Panc1 (cell line): Measurements from ENCODE around the gene CORO2B. TPM values are rescaled to one million over a fixed set of nuclear protein-coding genes. Genes with fewer than 3 reads are reported as not detected.

Experiments used
- ATAC-seq: fragments of 200-7000 bp; cut with Tn5 transposase; 2 replicates; pipeline ENCODE4 v1.9.1; 2020; ENCODE audit warnings: mild to moderate bottlenecking, moderate library complexity
- BruUV-seq: library from RNA; stranded (reverse); fragments of 400-500 nt; replicated peaks from 2 replicates; lab custom pipeline; 2021; lab: Mats Ljungman, UMichigan
- CTCF ChIA-PET: fragments of 300-600 bp; sonication (Branson Sonifier 250); formaldehyde crosslinking; loops from one replicate; lab custom pipeline; 2022; ENCODE audit warnings: antibody characterized with exemption; lab: Charles Lee
- POLR2A ChIA-PET: fragments of 300-600 bp; sonication (Branson Sonifier 250); formaldehyde crosslinking; loops from one replicate; lab custom pipeline; 2022; ENCODE audit warnings: antibody characterized with exemption; lab: Charles Lee
- DNase-seq: peaks from one replicate; pipeline ENCODE4 v3.0.0-alpha.2; 2010; ENCODE audit warnings: low read depth, low spot score
- H3K27ac ChIP-seq: 2 replicates; pipeline ENCODE4 v1.5.1; 2011; ENCODE audit warnings: mild to moderate bottlenecking, low read length, inconsistent platforms
- H3K27me3 ChIP-seq: fragments of 200-500 bp; sonication (Bioruptor generic); 2 replicates; pipeline ENCODE4 v1.6.0; 2014; ENCODE audit warnings: low read length, inconsistent platforms; ENCODE audit not compliant: control insufficient read depth, insufficient read depth
- H3K36me3 ChIP-seq: fragments of 200-500 bp; sonication (Bioruptor generic); 2 replicates; pipeline ENCODE4 v1.5.1; 2014; ENCODE audit warnings: inconsistent platforms, mild to moderate bottlenecking, low read length, moderate library complexity; ENCODE audit not compliant: control insufficient read depth, insufficient read depth
- H3K4me1 ChIP-seq: 2 replicates; pipeline ENCODE4 v1.5.1; 2011; ENCODE audit warnings: inconsistent platforms, mild to moderate bottlenecking, low read length, moderate library complexity; ENCODE audit not compliant: control insufficient read depth, insufficient read depth
- H3K4me3 ChIP-seq, 2 experiments: 2 replicates each; pipeline ENCODE4 v1.5.1; 2011 to 2012; ENCODE audit warnings: low read depth in 2 of 2, low read length in 2 of 2, mild to moderate bottlenecking in 2 of 2, inconsistent platforms in 1 of 2, moderate library complexity in 1 of 2
- H3K9me3 ChIP-seq: fragments of 200-500 bp; sonication (Bioruptor generic); 2 replicates; pipeline ENCODE4 v1.5.1; 2014; ENCODE audit warnings: low read depth, mild to moderate bottlenecking, inconsistent platforms, low read length, moderate library complexity; ENCODE audit not compliant: control insufficient read depth, insufficient read depth
- CTCF ChIP-seq: fragments of 450-650 bp; IDR thresholded peaks from 2 replicates; pipeline ENCODE4 v1.5.1; 2017; ENCODE audit warnings: mild to moderate bottlenecking
- POLR2AphosphoS5 ChIP-seq: IDR thresholded peaks from 2 replicates; pipeline ENCODE4 v1.6.1; 2012; ENCODE audit warnings: mild to moderate bottlenecking, low read depth, low read length, moderate library complexity
- SIN3A ChIP-seq: IDR thresholded peaks from 2 replicates; pipeline ENCODE4 v1.6.1; 2012; ENCODE audit warnings: low read depth, mild to moderate bottlenecking, low read length, moderate library complexity, borderline replicate concordance; ENCODE audit not compliant: insufficient read depth
- TCF7L2 ChIP-seq: IDR thresholded peaks from 2 replicates; pipeline ENCODE4 v1.6.1; 2011; ENCODE audit warnings: mild to moderate bottlenecking, low read depth, low read length, inconsistent platforms
- in situ Hi-C: cut with HindIII; loops from 2 replicates; pipeline ENCODE4 v1.10.0; 2016; ENCODE audit warnings: low sequenced_read_pairs, low pct_unique_long_range_greater_than_20kb
- intact Hi-C: fragments of 100-400 bp; cut with micrococcal nuclease; formaldehyde crosslinking; loops from one replicate; pipeline ENCODE4 v1.10.0; 2022; ENCODE audit not compliant: unreplicated experiment
- total RNA-seq: library from RNA; stranded (reverse); gene quantifications from one replicate; pipeline ENCODE4 v1.2.1, GENCODE V29; 2021; ENCODE audit not compliant: unreplicated experiment
- TF ChIP-seq, protein P1 (sequence below), 2 experiments: IDR thresholded peaks; 2 replicates each; pipeline ENCODE4 v1.6.1; 2011 to 2012; ENCODE audit warnings: low read depth in 2 of 2, control low read depth in 1 of 2, low read length in 1 of 2, mild to moderate bottlenecking in 1 of 2, moderate library complexity in 1 of 2; ENCODE audit not compliant: insufficient read depth in 1 of 2

CORO2B gene
- total RNA-seq, 1 experiment from 2014 or later, result 0.36 TPM

- in situ Hi-C loops (no loop called here), intact Hi-C loops (no loop called here)
- TF ChIP-seq POLR2AphosphoS5 (no peak), TCF7L2 (no peak), SIN3A (no peak)
- TF ChIP-seq, protein P1, sequence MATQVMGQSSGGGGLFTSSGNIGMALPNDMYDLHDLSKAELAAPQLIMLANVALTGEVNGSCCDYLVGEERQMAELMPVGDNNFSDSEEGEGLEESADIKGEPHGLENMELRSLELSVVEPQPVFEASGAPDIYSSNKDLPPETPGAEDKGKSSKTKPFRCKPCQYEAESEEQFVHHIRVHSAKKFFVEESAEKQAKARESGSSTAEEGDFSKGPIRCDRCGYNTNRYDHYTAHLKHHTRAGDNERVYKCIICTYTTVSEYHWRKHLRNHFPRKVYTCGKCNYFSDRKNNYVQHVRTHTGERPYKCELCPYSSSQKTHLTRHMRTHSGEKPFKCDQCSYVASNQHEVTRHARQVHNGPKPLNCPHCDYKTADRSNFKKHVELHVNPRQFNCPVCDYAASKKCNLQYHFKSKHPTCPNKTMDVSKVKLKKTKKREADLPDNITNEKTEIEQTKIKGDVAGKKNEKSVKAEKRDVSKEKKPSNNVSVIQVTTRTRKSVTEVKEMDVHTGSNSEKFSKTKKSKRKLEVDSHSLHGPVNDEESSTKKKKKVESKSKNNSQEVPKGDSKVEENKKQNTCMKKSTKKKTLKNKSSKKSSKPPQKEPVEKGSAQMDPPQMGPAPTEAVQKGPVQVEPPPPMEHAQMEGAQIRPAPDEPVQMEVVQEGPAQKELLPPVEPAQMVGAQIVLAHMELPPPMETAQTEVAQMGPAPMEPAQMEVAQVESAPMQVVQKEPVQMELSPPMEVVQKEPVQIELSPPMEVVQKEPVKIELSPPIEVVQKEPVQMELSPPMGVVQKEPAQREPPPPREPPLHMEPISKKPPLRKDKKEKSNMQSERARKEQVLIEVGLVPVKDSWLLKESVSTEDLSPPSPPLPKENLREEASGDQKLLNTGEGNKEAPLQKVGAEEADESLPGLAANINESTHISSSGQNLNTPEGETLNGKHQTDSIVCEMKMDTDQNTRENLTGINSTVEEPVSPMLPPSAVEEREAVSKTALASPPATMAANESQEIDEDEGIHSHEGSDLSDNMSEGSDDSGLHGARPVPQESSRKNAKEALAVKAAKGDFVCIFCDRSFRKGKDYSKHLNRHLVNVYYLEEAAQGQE (IDR thresholded peaks at IDR 0.05; ENCODE audit: insufficient read depth in 1 of 2, low read depth in 2 of 2, low read length in 1 of 2), result no peak
- no peaks in the 10 kb centered on the region for H3K9me3 ChIP-seq
- DNase-seq, result no peak
- CTCF ChIA-PET, result no interaction called here
- POLR2A ChIA-PET, result no interaction called here
- no peak for ATAC-seq
- H3K27me3 ChIP-seq, result no peaks in the 10 kb centered on the region
- no TSS peak for BruUV-seq
- no peaks in the 10 kb centered on the region for H3K36me3 ChIP-seq
- H3K4me1 ChIP-seq, result no peaks in the 10 kb centered on the region
- H3K27ac ChIP-seq, result no peak overlapping the region
- H3K4me3 ChIP-seq, result no peak overlapping the region
Observed at GRCh38 chr15:68632101-68632500, 53.3 kb downstream of the CORO2B start.

GRCh38 chr15:68633231-68634121, 54.7 kb downstream of the CORO2B start:
- no TSS peak for BruUV-seq
- POLR2A ChIA-PET, result interaction anchor here (0.6 kb wide), 1 partner anchor 527 kb away, joined by 3 read pairs; the partner anchor contains the start of gene GLCE
- in situ Hi-C loops, result no loop called here
- ATAC-seq, result no peak
- Histone ChIP-seq H3K27ac (no peak overlapping the region), H3K4me1 (no peaks in the 10 kb centered on the region), H3K9me3 (no peaks in the 10 kb centered on the region), H3K36me3 (no peaks in the 10 kb centered on the region), H3K4me3 (no peak overlapping the region), H3K27me3 (no peaks in the 10 kb centered on the region)
- TF ChIP-seq CTCF (no peak), TCF7L2 (no peak), SIN3A (no peak), POLR2AphosphoS5 (no peak)
- TF ChIP-seq, protein P1 (IDR thresholded peaks at IDR 0.05; ENCODE audit: insufficient read depth in 1 of 2, low read depth in 2 of 2, low read length in 1 of 2), result no peak
- intact Hi-C loops, result no loop called here
- CTCF ChIA-PET, result no interaction called here
- no peak for DNase-seq
